ENCODE data around the gene OR4D2.
"Not testable (repeated sequence)": the region's sequence is repeated elsewhere in the genome, so short reads cannot be mapped to it uniquely, and the experiment has no call there.

The OR4D2 gene

GRCh38 chr17:58166682-58167081 lies at the start of gene OR4D2:
Gene OR4D2, plus strand, starts transcription at chr17:58166982. Its CDS starts 2,674 bp downstream, at chr17:58169656.
- DNase-seq: no peak

GRCh38 chr17:58117382-58117781 lies 49.4 kb upstream of the OR4D2 start:
- no peak for DNase-seq

GRCh38 chr17:58119491-58119890 lies 47.3 kb upstream of the OR4D2 start:
- no peak for DNase-seq

- DNase-seq: no peak
Observed at GRCh38 chr17:58120195-58120822, 46.5 kb upstream of the OR4D2 start.

- peak; percentile 18 for DNase-seq
Observed at GRCh38 chr17:58121925-58122324, 44.9 kb upstream of the OR4D2 start.

GRCh38 chr17:58127846-58128245 lies 38.9 kb upstream of the OR4D2 start:
- DNase-seq: no peak

- not testable (repeated sequence) for DNase-seq
Observed at GRCh38 chr17:58132697-58133096, 34.1 kb upstream of the OR4D2 start.

GRCh38 chr17:58136669-58137279 lies 30.0 kb upstream of the OR4D2 start:
- DNase-seq: no peak

- no peak for DNase-seq
Observed at GRCh38 chr17:58141505-58141904, 25.3 kb upstream of the OR4D2 start.

GRCh38 chr17:58143335-58143734 lies 23.4 kb upstream of the OR4D2 start:
- DNase-seq: not testable (repeated sequence)

- DNase-seq: no peak
Observed at GRCh38 chr17:58144801-58145200, 22.0 kb upstream of the OR4D2 start.

- DNase-seq: no peak
Observed at GRCh38 chr17:58147930-58148434, 18.8 kb upstream of the OR4D2 start, which contains the start of gene OR4D1. Gene OR4D1, plus strand, starts transcription at chr17:58148384. Its CDS starts 6,770 bp downstream, at chr17:58155154.

GRCh38 chr17:58148609-58149008 lies 18.2 kb upstream of the OR4D2 start:
- DNase-seq: no peak

- DNase-seq: no peak
Observed at GRCh38 chr17:58150394-58150793, 16.4 kb upstream of the OR4D2 start.

GRCh38 chr17:58153046-58153445 lies 13.7 kb upstream of the OR4D2 start:
- no peak for DNase-seq

- DNase-seq: no peak
Observed at GRCh38 chr17:58153671-58154070, 13.1 kb upstream of the OR4D2 start.

- DNase-seq: peak; percentile 57
Observed at GRCh38 chr17:58156839-58157803, 9.7 kb upstream of the OR4D2 start.

GRCh38 chr17:58158181-58158580 lies 8.6 kb upstream of the OR4D2 start:
- no peak for DNase-seq

- no peak for DNase-seq
Observed at GRCh38 chr17:58161566-58161965, 5.2 kb upstream of the OR4D2 start.

GRCh38 chr17:58165981-58166380 lies 801 bp upstream of the OR4D2 start:
- DNase-seq: no peak

- no peak for DNase-seq
Observed at GRCh38 chr17:58170622-58171021, 3.8 kb downstream of the OR4D2 start.

- DNase-seq: peak; percentile 3
Observed at GRCh38 chr17:58172369-58173071, 5.7 kb downstream of the OR4D2 start.

GRCh38 chr17:58174871-58175270 lies 8.1 kb downstream of the OR4D2 start:
- no peak for DNase-seq
